ENCODE measurements around the gene NQO2.

- TF ChIP-seq CTCF (IDR thresholded peaks at IDR 0.05) (no peak), POLR2AphosphoS5 (IDR thresholded peaks at IDR 0.05; ENCODE audit: insufficient read depth in 1 of 2, low read depth in 1 of 2) (no peak)
Measured at GRCh38 chr6:3013486-3013885, 13.8 kb downstream of the NQO2 start.
